SU-DHL-6 (cell line): ENCODE measurements around the gene CAPN5.

ENCODE experiments used
- H2AFZ ChIP-seq: fragments of 200-600 bp; sonication (generic); 2 replicates; pipeline ENCODE4 v1.6.1; 2014; ENCODE audit warnings: low read depth, mild to moderate bottlenecking, moderate library complexity, mixed read lengths, antibody characterized with exemption, low read length; ENCODE audit not compliant: severe bottlenecking
- H3F3A ChIP-seq: fragments of 200-600 bp; shearing (Covaris generic); 2 replicates; pipeline ENCODE4 v1.6.0; 2016; ENCODE audit warnings: antibody characterized with exemption, mild to moderate bottlenecking; ENCODE audit not compliant: insufficient read depth
- H3K27ac ChIP-seq: fragments of 200-600 bp; sonication (generic); 2 replicates; pipeline ENCODE4 v1.5.1; 2016; ENCODE audit warnings: low read depth, mild to moderate bottlenecking, low read length, moderate library complexity, mixed read lengths
- H3K27me3 ChIP-seq: fragments of 200-600 bp; sonication (generic), shearing (Covaris generic); 2 replicates; pipeline ENCODE4 v1.6.0; 2014; ENCODE audit warnings: mild to moderate bottlenecking, low read length
- H3K36me3 ChIP-seq: fragments of 200-600 bp; sonication (generic); 2 replicates; pipeline ENCODE4 v1.6.1; 2014; ENCODE audit warnings: mild to moderate bottlenecking, low read length, mixed read lengths
- H3K4me2 ChIP-seq: fragments of 300-600, 200-600 bp; shearing (Covaris generic), sonication (generic); 2 replicates; pipeline ENCODE4 v1.6.0; 2014; ENCODE audit warnings: low read length, low read depth, mild to moderate bottlenecking; ENCODE audit not compliant: poor library complexity, severe bottlenecking
- H3K4me3 ChIP-seq: fragments of 200-600 bp; sonication (generic); 2 replicates; pipeline ENCODE4 v1.5.1; 2014; ENCODE audit warnings: antibody characterized with exemption, low read length, mild to moderate bottlenecking, mixed read lengths; ENCODE audit not compliant: insufficient read depth, poor library complexity, severe bottlenecking
- H3K79me2 ChIP-seq: fragments of 200-600 bp; sonication (generic); 2 replicates; pipeline ENCODE4 v1.6.1; 2014; ENCODE audit warnings: mild to moderate bottlenecking, low read length, moderate library complexity; ENCODE audit not compliant: insufficient read depth
- H3K9ac ChIP-seq: fragments of 200-600 bp; sonication (generic); 2 replicates; pipeline ENCODE4 v1.7.0; 2014; ENCODE audit warnings: mild to moderate bottlenecking, low read length
- H3K9me2 ChIP-seq: fragments of 200-600 bp; sonication (generic); replicated peaks from 2 replicates; pipeline ENCODE4 v1.6.1; 2014; ENCODE audit warnings: low read length; ENCODE audit not compliant: insufficient read depth
- H3K9me3 ChIP-seq: fragments of 200-600 bp; sonication (generic); 2 replicates; pipeline ENCODE4 v1.6.1; 2014; ENCODE audit warnings: low read length, mixed read lengths; ENCODE audit not compliant: insufficient read depth
- H4K20me1 ChIP-seq: fragments of 200-600 bp; sonication (generic); 2 replicates; pipeline ENCODE4 v1.6.1; 2014; ENCODE audit warnings: low read depth, mild to moderate bottlenecking, antibody characterized with exemption, low read length, moderate library complexity, mixed read lengths
- CTCF ChIP-seq: fragments of 200-600 bp; sonication (generic); IDR thresholded peaks from one replicate; pipeline ENCODE4 v1.5.1; 2017; ENCODE audit warnings: antibody characterized with exemption, mild to moderate bottlenecking, low read length, moderate library complexity; ENCODE audit not compliant: insufficient read depth, poor library complexity, severe bottlenecking
- EZH2phosphoT487 ChIP-seq: fragments of 200-600 bp; sonication (generic), shearing (Covaris generic); conservative IDR thresholded peaks from 2 replicates; pipeline ENCODE4 v1.6.1; 2018; ENCODE audit warnings: mild to moderate bottlenecking, antibody characterized with exemption, low read length, moderate library complexity, mixed read lengths

CAPN5 gene

GRCh38 chr11:77126156-77126775, 59.5 kb downstream of the CAPN5 start:
- Histone ChIP-seq H3K9me2 (no peaks in the 10 kb centered on the region), H2AFZ (no peak overlapping the region), H4K20me1 (no peaks in the 10 kb centered on the region), H3K27ac (no peak overlapping the region), H3K36me3 (no peaks in the 10 kb centered on the region), H3K27me3 (no peaks in the 10 kb centered on the region), H3K79me2 (no peaks in the 10 kb centered on the region), H3K9me3 (no peaks in the 10 kb centered on the region), H3K9ac (no peak overlapping the region), H3F3A (no peaks in the 10 kb centered on the region), H3K4me2 (no peak overlapping the region), H3K4me3 (no peak overlapping the region)
- TF ChIP-seq CTCF (no peak), EZH2phosphoT487 (no peak)

GRCh38 chr11:77126861-77127234, 60.1 kb downstream of the CAPN5 start:
- Histone ChIP-seq H4K20me1 (no peaks in the 10 kb centered on the region), H3K9me3 (no peaks in the 10 kb centered on the region), H3K9me2 (no peaks in the 10 kb centered on the region), H3K27ac (no peak overlapping the region), H3K9ac (no peak overlapping the region), H3F3A (no peaks in the 10 kb centered on the region), H2AFZ (peak overlapping the region; percentile 49), H3K79me2 (no peaks in the 10 kb centered on the region), H3K4me3 (no peak overlapping the region), H3K27me3 (no peaks in the 10 kb centered on the region), H3K4me2 (peak overlapping the region; percentile 44), H3K36me3 (no peaks in the 10 kb centered on the region)
- TF ChIP-seq EZH2phosphoT487 (no peak), CTCF (no peak)

GRCh38 chr11:77127235-77127911, 60.6 kb downstream of the CAPN5 start:
- H2AFZ ChIP-seq = peak overlapping the region; percentile 49
- peak overlapping the region; percentile 44 for H3K4me2 ChIP-seq
- no peaks in the 10 kb centered on the region for H3K36me3 ChIP-seq
- no peak overlapping the region for H3K4me3 ChIP-seq
- H3F3A ChIP-seq = no peaks in the 10 kb centered on the region
- no peaks in the 10 kb centered on the region for H3K27me3 ChIP-seq
- no peaks in the 10 kb centered on the region for H3K79me2 ChIP-seq
- H3K27ac ChIP-seq = no peak overlapping the region
- no peak overlapping the region; the same call in 1 of the 2 replicates for H3K9ac ChIP-seq
- H3K9me2 ChIP-seq = no peaks in the 10 kb centered on the region
- no peaks in the 10 kb centered on the region for H4K20me1 ChIP-seq
- no peak for TF ChIP-seq EZH2phosphoT487
- TF ChIP-seq CTCF = peak; percentile 97
- no peaks in the 10 kb centered on the region for H3K9me3 ChIP-seq
